ENCODE data around the gene TBC1D9B.

TBC1D9B gene

GRCh38 chr5:179863449-179864085, 44.1 kb downstream of the TBC1D9B start:
- Histone ChIP-seq H3K36me3 (ENCODE audit: control insufficient read depth, insufficient read depth, low read length) (peaks cover 8% of the 10 kb centered on the region), H3K4me1 (ENCODE audit: control insufficient read depth, insufficient read depth, low read length) (peaks cover 2% of the 10 kb centered on the region), H3K9me3 (ENCODE audit: control insufficient read depth, low read length) (no peaks in the 10 kb centered on the region), H3K27ac (ENCODE audit: insufficient read depth, low read depth, low read length, poor library complexity, severe bottlenecking) (no peak overlapping the region), H3K4me3 (ENCODE audit: insufficient read depth, low read depth, low read length) (no peak overlapping the region), H3K27me3 (ENCODE audit: control insufficient read depth, insufficient read depth, low read length, poor library complexity, severe bottlenecking) (no peaks in the 10 kb centered on the region)
- WGBS, 2 experiments, result 96% methylated on average over 31 of the region's 31 CpGs

GRCh38 chr5:179862891-179863290, 44.8 kb downstream of the TBC1D9B start:
- no peaks in the 10 kb centered on the region for H3K4me1 ChIP-seq (ENCODE audit: control insufficient read depth, insufficient read depth, low read length)
- no peak overlapping the region for H3K4me3 ChIP-seq (ENCODE audit: insufficient read depth, low read depth, low read length)
- no peaks in the 10 kb centered on the region for H3K9me3 ChIP-seq (ENCODE audit: control insufficient read depth, low read length)
- H3K36me3 ChIP-seq (ENCODE audit: control insufficient read depth, insufficient read depth, low read length), result peaks cover 8% of the 10 kb centered on the region
- H3K27ac ChIP-seq (ENCODE audit: insufficient read depth, low read depth, low read length, poor library complexity, severe bottlenecking), result no peak overlapping the region
- no peaks in the 10 kb centered on the region for H3K27me3 ChIP-seq (ENCODE audit: control insufficient read depth, insufficient read depth, low read length, poor library complexity, severe bottlenecking)
- 94 to 97% methylated on average over 9 of the region's 9 CpGs for WGBS, 2 experiments

GRCh38 chr5:179862296-179862695, 45.4 kb downstream of the TBC1D9B start:
- H3K27me3 ChIP-seq (ENCODE audit: control insufficient read depth, insufficient read depth, low read length, poor library complexity, severe bottlenecking), result no peaks in the 10 kb centered on the region
- WGBS, 2 experiments, result 93 to 96% methylated on average over 2 of the region's 2 CpGs
- H3K4me1 ChIP-seq (ENCODE audit: control insufficient read depth, insufficient read depth, low read length), result no peaks in the 10 kb centered on the region
- peaks cover 8% of the 10 kb centered on the region for H3K36me3 ChIP-seq (ENCODE audit: control insufficient read depth, insufficient read depth, low read length)
- H3K4me3 ChIP-seq (ENCODE audit: insufficient read depth, low read depth, low read length), result no peak overlapping the region
- no peaks in the 10 kb centered on the region for H3K9me3 ChIP-seq (ENCODE audit: control insufficient read depth, low read length)
- no peak overlapping the region for H3K27ac ChIP-seq (ENCODE audit: insufficient read depth, low read depth, low read length, poor library complexity, severe bottlenecking)

GRCh38 chr5:179860301-179860700, 47.4 kb downstream of the TBC1D9B start:
- Histone ChIP-seq H3K27ac (ENCODE audit: insufficient read depth, low read depth, low read length, poor library complexity, severe bottlenecking) (no peak overlapping the region), H3K4me3 (ENCODE audit: insufficient read depth, low read depth, low read length) (no peak overlapping the region), H3K36me3 (ENCODE audit: control insufficient read depth, insufficient read depth, low read length) (peaks cover 8% of the 10 kb centered on the region), H3K9me3 (ENCODE audit: control insufficient read depth, low read length) (no peaks in the 10 kb centered on the region), H3K27me3 (ENCODE audit: control insufficient read depth, insufficient read depth, low read length, poor library complexity, severe bottlenecking) (no peaks in the 10 kb centered on the region), H3K4me1 (ENCODE audit: control insufficient read depth, insufficient read depth, low read length) (no peaks in the 10 kb centered on the region)
- WGBS, 2 experiments, result 63 to 64% methylated on average over 11 of the region's 11 CpGs

- peaks cover 8% of the 10 kb centered on the region for H3K36me3 ChIP-seq (ENCODE audit: control insufficient read depth, insufficient read depth, low read length)
- WGBS, 2 experiments, result 0% methylated on average over 84 to 90 of the region's 90 CpGs
- H3K9me3 ChIP-seq (ENCODE audit: control insufficient read depth, low read length), result no peaks in the 10 kb centered on the region
- H3K27ac ChIP-seq (ENCODE audit: insufficient read depth, low read depth, low read length, poor library complexity, severe bottlenecking), result peak within 1 kb of the TSS; percentile 65
- H3K4me3 ChIP-seq (ENCODE audit: insufficient read depth, low read depth, low read length), result peak within 1 kb of the TSS; percentile 98
- no peaks in the 10 kb centered on the region for H3K4me1 ChIP-seq (ENCODE audit: control insufficient read depth, insufficient read depth, low read length)
- H3K27me3 ChIP-seq (ENCODE audit: control insufficient read depth, insufficient read depth, low read length, poor library complexity, severe bottlenecking), result no peaks in the 10 kb centered on the region
These were observed 48.9 kb downstream of the TBC1D9B start, which contains the start of gene MRNIP for GRCh38 chr5:179858586-179859427. Gene MRNIP (minus strand): TSS chr5:179858817. CDS start chr5:179858796, 21 bp downstream.

- Histone ChIP-seq H3K9me3 (ENCODE audit: control insufficient read depth, low read length) (no peaks in the 10 kb centered on the region), H3K27ac (ENCODE audit: insufficient read depth, low read depth, low read length, poor library complexity, severe bottlenecking) (peak overlapping the region; percentile 36)
- 1% methylated on average over 32 of the region's 32 CpGs for WGBS, 2 experiments
These were observed 49.5 kb downstream of the TBC1D9B start for GRCh38 chr5:179858241-179858585.

GRCh38 chr5:179854356-179854755, 53.3 kb downstream of the TBC1D9B start:
- Histone ChIP-seq H3K4me1 (ENCODE audit: control insufficient read depth, insufficient read depth, low read length) (no peaks in the 10 kb centered on the region), H3K9me3 (ENCODE audit: control insufficient read depth, low read length) (no peaks in the 10 kb centered on the region), H3K27ac (ENCODE audit: insufficient read depth, low read depth, low read length, poor library complexity, severe bottlenecking) (no peak overlapping the region), H3K4me3 (ENCODE audit: insufficient read depth, low read depth, low read length) (no peak overlapping the region), H3K27me3 (ENCODE audit: control insufficient read depth, insufficient read depth, low read length, poor library complexity, severe bottlenecking) (no peaks in the 10 kb centered on the region), H3K36me3 (ENCODE audit: control insufficient read depth, insufficient read depth, low read length) (peaks cover 21% of the 10 kb centered on the region)
- WGBS, 2 experiments, result 94 to 96% methylated on average over 8 of the region's 8 CpGs

More at GRCh38 chr5:179858241-179858585, 49.5 kb downstream of the TBC1D9B start:
- peaks cover 8% of the 10 kb centered on the region for H3K36me3 ChIP-seq (ENCODE audit: control insufficient read depth, insufficient read depth, low read length)
- H3K4me3 ChIP-seq (ENCODE audit: insufficient read depth, low read depth, low read length), result peak overlapping the region; percentile 98
- H3K4me1 ChIP-seq (ENCODE audit: control insufficient read depth, insufficient read depth, low read length), result no peaks in the 10 kb centered on the region
- H3K27me3 ChIP-seq (ENCODE audit: control insufficient read depth, insufficient read depth, low read length, poor library complexity, severe bottlenecking), result no peaks in the 10 kb centered on the region

- Histone ChIP-seq H3K4me1 (ENCODE audit: control insufficient read depth, insufficient read depth, low read length) (no peaks in the 10 kb centered on the region), H3K27ac (ENCODE audit: insufficient read depth, low read depth, low read length, poor library complexity, severe bottlenecking) (no peak overlapping the region), H3K9me3 (ENCODE audit: control insufficient read depth, low read length) (no peaks in the 10 kb centered on the region), H3K36me3 (ENCODE audit: control insufficient read depth, insufficient read depth, low read length) (peaks cover 28% of the 10 kb centered on the region), H3K4me3 (ENCODE audit: insufficient read depth, low read depth, low read length) (no peak overlapping the region), H3K27me3 (ENCODE audit: control insufficient read depth, insufficient read depth, low read length, poor library complexity, severe bottlenecking) (no peaks in the 10 kb centered on the region)
- WGBS, 2 experiments, result 92% methylated on average over 8 of the region's 8 CpGs
These were observed 54.6 kb downstream of the TBC1D9B start for GRCh38 chr5:179852993-179853547.

GRCh38 chr5:179841621-179842020, 66.1 kb downstream of the TBC1D9B start:
- H3K4me3 ChIP-seq (ENCODE audit: insufficient read depth, low read depth, low read length), result no peak overlapping the region
- H3K27me3 ChIP-seq (ENCODE audit: control insufficient read depth, insufficient read depth, low read length, poor library complexity, severe bottlenecking), result no peaks in the 10 kb centered on the region
- 95% methylated on average over 9 of the region's 9 CpGs for WGBS, 2 experiments
- H3K27ac ChIP-seq (ENCODE audit: insufficient read depth, low read depth, low read length, poor library complexity, severe bottlenecking), result no peak overlapping the region
- H3K4me1 ChIP-seq (ENCODE audit: control insufficient read depth, insufficient read depth, low read length), result no peaks in the 10 kb centered on the region
- peaks cover 58% of the 10 kb centered on the region for H3K36me3 ChIP-seq (ENCODE audit: control insufficient read depth, insufficient read depth, low read length)
- no peaks in the 10 kb centered on the region for H3K9me3 ChIP-seq (ENCODE audit: control insufficient read depth, low read length)

GRCh38 chr5:179840766-179841165, 66.9 kb downstream of the TBC1D9B start:
- H3K4me3 ChIP-seq (ENCODE audit: insufficient read depth, low read depth, low read length), result no peak overlapping the region
- H3K36me3 ChIP-seq (ENCODE audit: control insufficient read depth, insufficient read depth, low read length), result peaks cover 58% of the 10 kb centered on the region
- WGBS, 2 experiments, result 90% methylated on average over 17 of the region's 17 CpGs
- no peaks in the 10 kb centered on the region for H3K27me3 ChIP-seq (ENCODE audit: control insufficient read depth, insufficient read depth, low read length, poor library complexity, severe bottlenecking)
- H3K9me3 ChIP-seq (ENCODE audit: control insufficient read depth, low read length), result no peaks in the 10 kb centered on the region
- no peaks in the 10 kb centered on the region for H3K4me1 ChIP-seq (ENCODE audit: control insufficient read depth, insufficient read depth, low read length)
- H3K27ac ChIP-seq (ENCODE audit: insufficient read depth, low read depth, low read length, poor library complexity, severe bottlenecking), result no peak overlapping the region
